ENCODE data around the gene CDH23.

GRCh38 chr10:71625445-71626175 lies 228.9 kb downstream of the CDH23 start:
- TF ChIP-seq POLR2A (conservative IDR thresholded peaks at IDR 0.05) (no peak), CTCF (IDR thresholded peaks at IDR 0.05 in 2 of 3, conservative IDR thresholded peaks at IDR 0.05 in 1 of 3; ENCODE audit: insufficient read depth in 2 of 3, low read depth in 1 of 3, low read length in 3 of 3) (no peak), STAT6 (CRISPR knock-in tag; IDR thresholded peaks at IDR 0.05) (no peak), MBD1 (CRISPR knock-in tag; IDR thresholded peaks at IDR 0.05) (no peak)
